Measurements from ENCODE around the gene GPATCH11. TPM values are rescaled to one million over a fixed set of nuclear protein-coding genes. Genes with fewer than 3 reads are reported as not detected.

Gene GPATCH11
- total and polyA plus RNA-seq, 2 donors (not counting 1 experiment from before 2014, with no cell fraction given) = 5.9 to 7.9 TPM

DNA sequence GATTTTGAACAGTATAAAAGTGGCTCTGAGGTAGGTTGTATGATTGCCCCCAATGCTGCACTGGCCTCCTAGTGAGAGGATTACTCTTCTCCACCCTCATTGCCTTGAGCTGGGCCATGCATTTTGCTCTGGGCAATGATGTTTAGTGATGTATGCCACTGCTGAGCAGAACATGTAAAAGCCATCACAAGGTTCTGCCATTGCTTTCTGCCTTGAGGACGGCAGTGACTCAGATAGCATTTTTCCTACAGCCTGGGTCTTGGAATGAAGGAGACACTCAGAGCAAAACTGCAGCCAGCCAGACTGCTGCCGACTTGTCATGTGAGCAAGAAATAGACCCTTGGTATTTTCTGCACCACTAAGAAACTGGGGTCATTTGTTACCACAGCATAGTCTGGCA lies 27.6 kb downstream of the GPATCH11 start:
- Histone ChIP-seq H4K20me1 (ENCODE audit: control insufficient read depth, extremely low read depth, insufficient read depth, low read length) (no peaks in the 10 kb centered on the region), H3K4me1 (ENCODE audit: control insufficient read depth, extremely low read depth, insufficient read depth, low read length) (no peaks in the 10 kb centered on the region), H3K79me2 (ENCODE audit: control insufficient read depth, insufficient read depth, low read length) (no peaks in the 10 kb centered on the region), H3K27me3 (ENCODE audit: control insufficient read depth, insufficient read depth, low read length) (no peaks in the 10 kb centered on the region), H3K27ac (ENCODE audit: insufficient read depth, low read length) (no peak overlapping the region), H2AFZ (ENCODE audit: low read length) (no peak overlapping the region), H3K4me2 (ENCODE audit: extremely low read depth, insufficient read depth, low read length) (no peak overlapping the region), H3K36me3 (ENCODE audit: control insufficient read depth, insufficient read depth, low read length) (peaks cover 1% of the 10 kb centered on the region), H3K9ac (ENCODE audit: insufficient read depth, low read length) (no peak overlapping the region), H3K9me3 (ENCODE audit: control insufficient read depth, insufficient read depth, low read depth, low read length) (no peaks in the 10 kb centered on the region), H3K4me3 (replicated peaks in 1 of 4; ENCODE audit: control extremely low read depth in 1 of 4, insufficient read depth in 1 of 4, low read depth in 3 of 4, low read length in 4 of 4) (no peak overlapping the region)
- no peak for DNase-seq (ENCODE audit: low read depth in 2 of 2)
- TF ChIP-seq, protein P1, sequence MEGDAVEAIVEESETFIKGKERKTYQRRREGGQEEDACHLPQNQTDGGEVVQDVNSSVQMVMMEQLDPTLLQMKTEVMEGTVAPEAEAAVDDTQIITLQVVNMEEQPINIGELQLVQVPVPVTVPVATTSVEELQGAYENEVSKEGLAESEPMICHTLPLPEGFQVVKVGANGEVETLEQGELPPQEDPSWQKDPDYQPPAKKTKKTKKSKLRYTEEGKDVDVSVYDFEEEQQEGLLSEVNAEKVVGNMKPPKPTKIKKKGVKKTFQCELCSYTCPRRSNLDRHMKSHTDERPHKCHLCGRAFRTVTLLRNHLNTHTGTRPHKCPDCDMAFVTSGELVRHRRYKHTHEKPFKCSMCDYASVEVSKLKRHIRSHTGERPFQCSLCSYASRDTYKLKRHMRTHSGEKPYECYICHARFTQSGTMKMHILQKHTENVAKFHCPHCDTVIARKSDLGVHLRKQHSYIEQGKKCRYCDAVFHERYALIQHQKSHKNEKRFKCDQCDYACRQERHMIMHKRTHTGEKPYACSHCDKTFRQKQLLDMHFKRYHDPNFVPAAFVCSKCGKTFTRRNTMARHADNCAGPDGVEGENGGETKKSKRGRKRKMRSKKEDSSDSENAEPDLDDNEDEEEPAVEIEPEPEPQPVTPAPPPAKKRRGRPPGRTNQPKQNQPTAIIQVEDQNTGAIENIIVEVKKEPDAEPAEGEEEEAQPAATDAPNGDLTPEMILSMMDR (conservative IDR thresholded peaks at IDR 0.05 in 1 of 2, IDR thresholded peaks at IDR 0.05 in 1 of 2; ENCODE audit: low read depth in 1 of 2, low read length in 2 of 2) = no peak
- TF ChIP-seq EZH2 (IDR thresholded peaks at IDR 0.05; ENCODE audit: low read length, missing control alignments) = no peak

DNA sequence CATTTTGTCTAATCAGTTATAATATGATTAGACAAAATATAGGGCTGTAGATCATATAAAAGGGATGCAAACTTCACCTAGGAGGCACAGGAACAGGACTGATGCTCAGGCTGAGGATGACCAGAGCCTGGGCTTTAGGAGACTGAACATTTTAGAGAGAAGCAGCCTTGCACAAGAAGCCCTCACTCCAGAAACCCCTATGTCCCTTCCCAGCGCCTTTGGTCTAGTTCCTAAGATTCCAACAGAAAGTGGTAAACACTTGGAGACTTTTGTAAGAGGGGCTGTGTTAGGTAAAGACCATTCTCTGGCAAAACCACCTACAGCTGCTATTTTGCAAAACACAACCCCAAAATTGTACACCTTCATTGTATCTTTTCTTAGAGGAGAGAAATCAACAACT lies 33.2 kb downstream of the GPATCH11 start:
- Histone ChIP-seq H3K9me3 (ENCODE audit: control insufficient read depth, insufficient read depth, low read depth, low read length) (no peaks in the 10 kb centered on the region), H3K36me3 (ENCODE audit: control insufficient read depth, insufficient read depth, low read length) (peaks cover 1% of the 10 kb centered on the region), H3K79me2 (ENCODE audit: control insufficient read depth, insufficient read depth, low read length) (no peaks in the 10 kb centered on the region), H3K4me1 (ENCODE audit: control insufficient read depth, extremely low read depth, insufficient read depth, low read length) (no peaks in the 10 kb centered on the region), H3K27me3 (ENCODE audit: control insufficient read depth, insufficient read depth, low read length) (no peaks in the 10 kb centered on the region), H3K4me3 (replicated peaks in 1 of 4; ENCODE audit: control extremely low read depth in 1 of 4, insufficient read depth in 1 of 4, low read depth in 3 of 4, low read length in 4 of 4) (no peak overlapping the region), H3K4me2 (ENCODE audit: extremely low read depth, insufficient read depth, low read length) (no peak overlapping the region), H4K20me1 (ENCODE audit: control insufficient read depth, extremely low read depth, insufficient read depth, low read length) (no peaks in the 10 kb centered on the region), H3K27ac (ENCODE audit: insufficient read depth, low read length) (no peak overlapping the region), H3K9ac (ENCODE audit: insufficient read depth, low read length) (no peak overlapping the region), H2AFZ (ENCODE audit: low read length) (no peak overlapping the region)
- TF ChIP-seq EZH2 (IDR thresholded peaks at IDR 0.05; ENCODE audit: low read length, missing control alignments) = no peak
- TF ChIP-seq, protein P1 (conservative IDR thresholded peaks at IDR 0.05 in 1 of 2, IDR thresholded peaks at IDR 0.05 in 1 of 2; ENCODE audit: low read depth in 1 of 2, low read length in 2 of 2) = no peak
- DNase-seq (ENCODE audit: low read depth in 2 of 2) = no peak

DNA sequence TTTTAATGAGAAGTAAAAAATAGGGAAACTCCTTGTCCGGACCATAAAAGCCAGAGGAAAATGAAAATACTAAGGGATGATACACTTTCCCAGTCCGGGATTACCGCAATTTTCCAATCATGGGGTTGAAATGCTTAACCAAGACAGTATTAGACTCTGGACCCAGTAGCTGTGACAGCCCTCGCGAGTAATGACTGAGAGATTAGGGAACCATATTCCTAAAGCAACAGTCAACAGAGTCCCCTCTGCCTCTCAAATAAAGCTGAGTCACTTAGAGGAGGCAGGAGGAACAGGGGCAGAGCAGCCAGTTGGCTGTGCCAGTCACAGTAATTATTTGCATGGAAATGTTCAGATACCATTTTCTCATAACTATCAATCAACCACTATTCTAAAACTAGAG lies 34.8 kb downstream of the GPATCH11 start:
- H3K4me2 ChIP-seq (ENCODE audit: extremely low read depth, insufficient read depth, low read length) = no peak overlapping the region
- TF ChIP-seq EZH2 (IDR thresholded peaks at IDR 0.05; ENCODE audit: low read length, missing control alignments) = no peak
- TF ChIP-seq, protein P1 (conservative IDR thresholded peaks at IDR 0.05 in 1 of 2, IDR thresholded peaks at IDR 0.05 in 1 of 2; ENCODE audit: low read depth in 1 of 2, low read length in 2 of 2) = no peak
- no peaks in the 10 kb centered on the region for H3K4me1 ChIP-seq (ENCODE audit: control insufficient read depth, extremely low read depth, insufficient read depth, low read length)
- H3K27ac ChIP-seq (ENCODE audit: insufficient read depth, low read length) = no peak overlapping the region
- peaks cover 4% of the 10 kb centered on the region for H3K36me3 ChIP-seq (ENCODE audit: control insufficient read depth, insufficient read depth, low read length)
- no peaks in the 10 kb centered on the region for H3K79me2 ChIP-seq (ENCODE audit: control insufficient read depth, insufficient read depth, low read length)
- H2AFZ ChIP-seq (ENCODE audit: low read length) = no peak overlapping the region
- no peaks in the 10 kb centered on the region for H4K20me1 ChIP-seq (ENCODE audit: control insufficient read depth, extremely low read depth, insufficient read depth, low read length)
- H3K9ac ChIP-seq (ENCODE audit: insufficient read depth, low read length) = no peak overlapping the region
- DNase-seq (ENCODE audit: low read depth in 2 of 2) = no peak
- no peaks in the 10 kb centered on the region for H3K27me3 ChIP-seq (ENCODE audit: control insufficient read depth, insufficient read depth, low read length)
- no peaks in the 10 kb centered on the region for H3K9me3 ChIP-seq (ENCODE audit: control insufficient read depth, insufficient read depth, low read depth, low read length)
- H3K4me3 ChIP-seq (replicated peaks in 1 of 4; ENCODE audit: control extremely low read depth in 1 of 4, insufficient read depth in 1 of 4, low read depth in 3 of 4, low read length in 4 of 4) = no peak overlapping the region

Data from fibroblast of lung (primary cell).